ENCODE measurements around the gene ARHGEF4. TPM values are rescaled to one million over a fixed set of nuclear protein-coding genes. Genes with fewer than 3 reads are reported as not detected.

The ARHGEF4 gene
- total RNA-seq, 1 experiment from 2014 or later, result 12.6 TPM

GRCh38 chr2:130986890-130987493 is 150.3 kb downstream of the ARHGEF4 start:
- Mint-ChIP-seq H3K4me1 (no peaks in the 10 kb centered on the region), H3K4me3 (no peak overlapping the region)
- no peak for DNase-seq

More at GRCh38 chr2:130986890-130987493, 150.3 kb downstream of the ARHGEF4 start:
- no peaks in the 10 kb centered on the region for H3K79me1 ChIP-seq (ENCODE audit: insufficient read depth, low read depth, low read length, poor library complexity, severe bottlenecking)
- H4K5ac ChIP-seq (ENCODE audit: insufficient read length, low read depth, low read length), result no peak overlapping the region
- no peak overlapping the region for H3K27ac ChIP-seq (ENCODE audit: insufficient read length, low read depth, low read length)
- no peaks in the 10 kb centered on the region for H3K4me1 ChIP-seq (ENCODE audit: insufficient read depth, low read length)
- no peak overlapping the region for H3K4me2 ChIP-seq (ENCODE audit: insufficient read depth, insufficient read length, low read length)
- no peak overlapping the region for H2BK15ac ChIP-seq (ENCODE audit: low read depth, low read length)
- H4K8ac ChIP-seq (replicated peaks; ENCODE audit: insufficient read length, low read depth, low read length), result no peak overlapping the region
- H2BK12ac ChIP-seq (ENCODE audit: insufficient read length, low read depth, low read length), result no peak overlapping the region
- H3K18ac ChIP-seq (ENCODE audit: insufficient read length, low read depth, low read length), result no peak overlapping the region
- Mint-ChIP-seq H3K27me3 (ENCODE audit: low read depth) (no peaks in the 10 kb centered on the region), H3K36me3 (ENCODE audit: insufficient read depth in 1 of 3, low read depth in 3 of 3) (peaks cover 2 to 7% (median 4%) of the 10 kb centered on the region in 3 experiments; a peak in 5 of 7 replicates), H3K27ac (no peak overlapping the region; a peak in 1 of 7 replicates), H3K9me3 (peaks cover 4 to 8% of the 10 kb centered on the region in 2 experiments; a peak in 3 of 5 replicates)
- no peak overlapping the region for H3K4ac ChIP-seq (ENCODE audit: low read depth, low read length)
- no peak overlapping the region for H3T11ph ChIP-seq (ENCODE audit: low read length)
- H2BK20ac ChIP-seq (ENCODE audit: low read depth, low read length, poor library complexity, severe bottlenecking), result no peak overlapping the region
- WGBS (ENCODE audit: extremely low coverage, insufficient read length, low lambda C conversion rate), result no CpG with 5 or more reads among the region's 11 CpGs
- no peak overlapping the region for H4K91ac ChIP-seq (ENCODE audit: insufficient read length, low read depth, low read length)
- no peaks in the 10 kb centered on the region for H3K9me3 ChIP-seq (ENCODE audit: control insufficient read depth, low read depth, low read length)
- no peak overlapping the region for H2BK5ac ChIP-seq (ENCODE audit: insufficient read length, low read length)
- H4K20me1 ChIP-seq (ENCODE audit: control insufficient read depth, insufficient read depth, insufficient read length), result no peaks in the 10 kb centered on the region
- H2AFZ ChIP-seq (ENCODE audit: low read length), result no peak overlapping the region
- H3K23me2 ChIP-seq (ENCODE audit: insufficient read length, low read depth, low read length, poor library complexity, severe bottlenecking), result no peaks in the 10 kb centered on the region
- TF ChIP-seq, protein P1, sequence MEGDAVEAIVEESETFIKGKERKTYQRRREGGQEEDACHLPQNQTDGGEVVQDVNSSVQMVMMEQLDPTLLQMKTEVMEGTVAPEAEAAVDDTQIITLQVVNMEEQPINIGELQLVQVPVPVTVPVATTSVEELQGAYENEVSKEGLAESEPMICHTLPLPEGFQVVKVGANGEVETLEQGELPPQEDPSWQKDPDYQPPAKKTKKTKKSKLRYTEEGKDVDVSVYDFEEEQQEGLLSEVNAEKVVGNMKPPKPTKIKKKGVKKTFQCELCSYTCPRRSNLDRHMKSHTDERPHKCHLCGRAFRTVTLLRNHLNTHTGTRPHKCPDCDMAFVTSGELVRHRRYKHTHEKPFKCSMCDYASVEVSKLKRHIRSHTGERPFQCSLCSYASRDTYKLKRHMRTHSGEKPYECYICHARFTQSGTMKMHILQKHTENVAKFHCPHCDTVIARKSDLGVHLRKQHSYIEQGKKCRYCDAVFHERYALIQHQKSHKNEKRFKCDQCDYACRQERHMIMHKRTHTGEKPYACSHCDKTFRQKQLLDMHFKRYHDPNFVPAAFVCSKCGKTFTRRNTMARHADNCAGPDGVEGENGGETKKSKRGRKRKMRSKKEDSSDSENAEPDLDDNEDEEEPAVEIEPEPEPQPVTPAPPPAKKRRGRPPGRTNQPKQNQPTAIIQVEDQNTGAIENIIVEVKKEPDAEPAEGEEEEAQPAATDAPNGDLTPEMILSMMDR (conservative IDR thresholded peaks at IDR 0.05), result no peak
- no peak overlapping the region for H3K14ac ChIP-seq (ENCODE audit: insufficient read depth, low read length)
- no peaks in the 10 kb centered on the region for H3K79me2 ChIP-seq (ENCODE audit: insufficient read depth, low read length)
- no peaks in the 10 kb centered on the region for H3K27me3 ChIP-seq (ENCODE audit: insufficient read depth, low read length)
- H3K9ac ChIP-seq (ENCODE audit: extremely low read depth, insufficient read length, low read length), result no peak overlapping the region
- no peak overlapping the region for H2AK5ac ChIP-seq (ENCODE audit: insufficient read length, low read length)
- H3K56ac ChIP-seq (ENCODE audit: insufficient read length, low read depth, low read length), result no peak overlapping the region
- no peak overlapping the region for H2BK120ac ChIP-seq (ENCODE audit: low read depth, low read length, poor library complexity, severe bottlenecking)
- no peak overlapping the region for H3K23ac ChIP-seq (ENCODE audit: insufficient read length, low read depth, low read length)
